Fibroblast of upper back skin (primary cell): ENCODE results near the gene NFASC.

Experiments
- DNase-seq: peaks from one replicate; pipeline ENCODE4 v3.0.0-alpha.2; 2013

NFASC gene

DNA sequence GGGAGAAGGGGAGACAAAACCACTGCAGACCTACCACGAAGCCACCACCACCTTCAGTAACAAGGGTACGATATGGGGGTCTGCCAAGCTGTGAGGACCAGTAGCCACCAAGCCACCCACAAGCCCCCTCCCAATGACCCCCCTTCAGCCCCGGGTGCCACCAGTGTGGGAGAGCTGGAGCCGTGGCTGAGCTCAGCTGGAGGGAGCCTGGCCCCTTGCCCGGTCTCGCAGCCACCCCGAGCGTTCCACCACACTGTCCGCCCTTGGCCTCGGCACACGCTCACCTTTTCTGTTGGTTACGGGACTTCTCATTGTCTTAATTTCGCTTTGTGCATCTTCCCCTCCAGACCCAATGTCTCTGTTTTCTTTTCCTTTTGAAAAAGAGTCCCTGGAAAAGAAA is 145.9 kb downstream of the NFASC start:
- DNase-seq: no peak

DNA sequence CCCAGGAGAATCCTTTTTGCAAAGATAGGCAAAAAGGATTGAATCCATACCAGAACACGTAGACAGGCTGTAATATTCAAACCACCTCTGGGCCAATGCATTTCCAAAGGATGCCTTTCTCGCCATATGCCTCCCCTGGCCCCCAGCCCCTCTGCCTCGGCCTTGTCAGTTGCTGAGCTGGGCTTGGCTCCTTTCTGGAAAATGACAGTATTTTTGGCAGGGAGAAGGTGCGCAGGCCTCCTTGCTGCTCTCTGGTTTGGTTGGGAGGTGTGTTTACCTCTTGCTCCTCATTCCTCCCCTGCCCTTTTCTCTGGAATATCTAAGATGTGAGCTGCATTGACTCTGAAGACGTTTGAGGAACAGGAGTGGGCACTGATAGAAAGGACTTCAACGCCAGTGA is 146.3 kb downstream of the NFASC start:
- DNase-seq: no peak

DNA sequence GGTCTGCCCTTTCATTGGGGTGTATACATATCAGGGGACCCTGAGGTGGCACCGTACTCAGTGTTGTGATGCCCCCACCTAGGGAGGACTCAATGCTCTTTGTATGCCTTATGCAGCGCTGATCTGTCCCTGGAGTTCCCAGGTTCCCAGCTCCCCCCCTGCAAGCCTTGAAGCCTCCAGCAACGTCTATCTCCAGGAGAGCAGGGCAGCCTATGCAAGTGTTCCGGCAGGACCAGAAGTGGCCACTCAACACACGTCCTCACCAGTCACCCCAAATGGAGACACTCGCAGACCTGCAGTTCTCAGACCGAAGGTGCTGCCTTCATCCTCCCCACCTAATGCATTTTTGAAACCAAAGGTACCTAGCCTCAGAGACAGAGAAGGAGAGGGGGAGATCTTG is 147.1 kb downstream of the NFASC start:
- no peak for DNase-seq

DNA sequence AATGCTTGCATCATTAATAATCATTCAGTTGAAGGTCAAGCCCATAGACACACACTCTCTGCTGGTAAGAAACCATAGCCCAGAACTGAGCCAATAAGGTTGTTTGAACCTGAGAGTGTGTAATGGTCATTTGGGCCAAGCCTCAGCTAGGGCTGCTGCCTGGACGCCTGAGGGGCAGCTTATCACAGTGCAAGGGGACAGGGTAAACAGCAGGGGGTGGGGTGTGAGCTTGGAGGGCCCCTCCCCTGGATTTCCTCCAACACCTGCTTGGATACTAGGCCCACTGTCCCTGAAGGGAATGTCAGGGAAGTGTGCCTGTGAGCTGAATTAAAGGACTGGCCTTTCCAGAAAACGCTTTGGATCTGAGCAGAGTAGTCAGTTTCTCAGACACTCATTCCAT is 147.7 kb downstream of the NFASC start:
- no peak for DNase-seq

DNA sequence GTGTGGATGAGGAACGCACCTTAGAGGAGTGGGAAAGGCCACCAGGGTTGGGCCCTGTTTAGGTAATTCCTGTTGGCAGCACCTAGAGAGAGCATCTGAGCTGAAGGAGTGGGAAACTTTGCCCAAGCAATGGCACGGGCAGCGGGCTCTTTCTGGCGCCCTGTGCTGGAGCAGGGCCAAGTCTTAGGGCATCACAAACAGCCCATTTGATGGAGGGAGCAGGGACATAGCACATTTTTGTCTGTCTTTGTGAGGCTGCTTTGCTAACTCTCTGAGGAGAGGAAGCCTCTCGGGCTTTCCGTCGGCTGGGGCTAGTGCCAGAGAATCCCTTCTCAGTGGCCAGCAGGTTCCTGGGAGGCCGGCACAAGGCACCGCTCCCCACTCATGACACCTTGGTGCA is 149.8 kb downstream of the NFASC start:
- DNase-seq: no peak

DNA sequence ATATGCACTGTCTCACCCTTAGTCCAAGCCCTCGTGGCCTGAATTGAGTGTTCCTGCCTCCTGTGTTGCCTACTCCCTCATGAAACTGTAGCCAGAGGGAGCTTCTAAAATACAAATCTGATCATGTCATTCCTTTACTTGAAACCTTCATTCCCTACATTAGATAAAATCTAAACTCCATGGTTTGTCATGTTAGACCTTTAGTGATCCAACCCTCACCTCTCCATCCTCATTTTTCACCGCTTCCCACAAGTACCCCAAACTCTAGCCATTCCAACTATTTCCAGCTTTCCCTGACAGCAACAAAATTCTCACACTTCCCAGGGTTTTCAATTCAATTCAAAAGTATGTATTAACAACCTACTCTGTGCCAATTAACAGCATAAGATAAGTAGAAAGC is 154.0 kb downstream of the NFASC start:
- no peak for DNase-seq

DNA sequence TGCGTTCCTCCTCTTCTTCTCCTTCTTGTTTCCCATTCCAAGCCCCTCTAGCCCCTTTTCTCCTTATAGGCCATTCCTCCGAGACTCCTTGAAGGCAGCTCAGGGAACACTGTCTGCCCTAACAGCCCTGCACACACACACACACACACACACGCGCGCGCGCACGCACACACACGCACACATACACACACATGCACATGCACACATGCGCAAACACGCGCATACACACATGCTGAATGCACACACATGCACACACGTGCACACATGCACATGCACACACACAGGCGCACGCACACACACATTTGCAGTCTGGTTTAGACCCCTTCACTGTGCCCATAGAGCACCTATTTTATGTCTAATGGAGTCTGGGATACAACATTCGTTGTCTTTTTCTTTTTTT is 154.6 kb downstream of the NFASC start:
- no peak for DNase-seq

DNA sequence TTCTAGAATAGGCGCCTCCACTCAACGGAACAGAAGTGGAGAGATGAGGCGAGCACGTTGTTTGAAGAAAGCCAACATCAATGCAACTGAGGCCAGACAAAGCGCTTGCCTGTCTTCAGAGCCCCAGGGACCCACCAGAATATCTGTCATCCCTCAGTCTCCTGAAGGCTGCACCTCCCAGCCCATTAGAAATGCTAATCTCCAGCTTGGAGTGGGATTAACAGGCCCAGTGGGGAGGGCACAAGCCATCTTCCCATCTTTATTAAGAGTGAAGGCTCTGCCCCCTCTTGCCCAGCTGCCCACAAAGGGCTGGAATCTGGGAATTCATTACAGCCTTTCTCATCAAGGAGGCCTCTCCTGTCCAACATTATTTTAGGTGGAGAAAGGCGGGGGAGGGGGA is 155.5 kb downstream of the NFASC start:
- DNase-seq: no peak

DNA sequence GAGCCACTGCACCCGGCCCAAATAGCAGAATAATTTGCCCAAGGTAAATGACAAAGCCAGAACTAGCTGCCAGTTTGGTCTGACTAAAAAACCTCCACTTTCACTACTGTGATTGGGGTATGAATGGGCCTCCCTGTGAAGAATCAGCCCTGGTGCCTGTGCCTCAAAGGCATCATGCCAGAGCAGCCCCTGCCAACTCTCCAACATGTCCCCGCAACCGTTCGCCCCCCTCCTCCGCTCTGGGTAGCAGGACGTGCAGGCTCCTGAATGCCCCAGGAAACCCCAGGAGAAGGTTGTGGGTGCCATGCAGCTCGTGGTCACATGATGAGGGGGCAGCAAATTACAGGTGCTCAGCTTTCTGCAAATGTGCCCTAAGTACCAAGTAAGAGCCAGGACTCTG is 157.7 kb downstream of the NFASC start:
- no peak for DNase-seq

DNA sequence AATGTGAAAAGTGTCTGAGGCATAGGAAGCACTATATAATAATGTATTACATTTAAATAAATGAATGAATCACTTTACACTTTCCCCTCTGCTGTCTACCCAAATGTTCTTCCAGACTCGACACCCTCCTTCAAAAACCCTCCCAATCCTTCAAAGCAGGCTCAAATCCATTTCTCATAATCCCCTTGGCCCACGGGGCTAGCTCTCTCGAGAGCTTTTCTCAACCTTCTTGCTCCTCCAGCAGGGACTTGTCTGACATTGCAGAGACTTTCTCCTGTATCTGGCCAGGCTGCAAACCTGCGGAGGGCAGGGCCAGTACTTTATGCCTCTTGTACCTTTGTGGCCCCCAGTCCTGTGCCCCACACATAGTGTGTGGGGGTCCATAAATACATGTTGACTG is 158.3 kb downstream of the NFASC start:
- DNase-seq: no peak

DNA sequence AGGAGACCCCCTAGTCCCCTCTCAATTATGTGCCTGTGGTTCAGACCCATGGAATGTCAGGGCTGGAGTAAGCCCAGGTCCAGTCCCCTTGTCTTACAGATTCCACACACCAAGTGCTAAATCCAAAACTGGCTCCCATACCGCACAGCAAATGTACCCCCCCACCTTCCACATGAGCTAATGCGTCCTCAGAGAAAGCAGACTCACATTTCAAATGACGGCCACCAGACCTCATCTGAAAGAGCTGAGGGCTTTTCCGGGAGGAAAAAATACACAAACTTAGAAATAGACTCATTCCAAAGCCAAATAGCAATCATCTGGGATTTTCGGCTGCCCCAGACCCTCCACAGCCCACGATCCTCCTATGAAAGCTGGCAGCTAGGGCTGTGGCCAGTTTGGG is 159.6 kb downstream of the NFASC start:
- no peak for DNase-seq

DNA sequence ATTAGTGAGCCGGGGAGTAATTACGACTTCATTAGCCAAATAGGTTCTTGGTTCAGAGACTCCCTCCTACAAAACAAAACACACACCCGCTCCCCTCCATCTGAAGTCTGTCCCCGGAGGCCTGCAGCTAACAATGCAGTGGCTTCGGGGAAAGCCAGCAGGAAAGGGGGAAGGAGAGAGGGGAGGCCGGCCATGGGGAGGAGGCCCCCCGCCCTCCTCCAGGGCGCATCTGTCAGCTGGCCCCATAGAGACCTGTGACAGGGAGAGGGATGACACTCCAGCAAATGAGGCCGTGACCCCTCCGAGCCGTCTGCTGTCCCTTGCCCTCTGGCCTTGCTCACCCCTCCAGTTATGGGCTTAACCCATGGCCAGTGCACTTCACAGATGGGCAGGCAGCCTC is 160.2 kb downstream of the NFASC start:
- DNase-seq: no peak

DNA sequence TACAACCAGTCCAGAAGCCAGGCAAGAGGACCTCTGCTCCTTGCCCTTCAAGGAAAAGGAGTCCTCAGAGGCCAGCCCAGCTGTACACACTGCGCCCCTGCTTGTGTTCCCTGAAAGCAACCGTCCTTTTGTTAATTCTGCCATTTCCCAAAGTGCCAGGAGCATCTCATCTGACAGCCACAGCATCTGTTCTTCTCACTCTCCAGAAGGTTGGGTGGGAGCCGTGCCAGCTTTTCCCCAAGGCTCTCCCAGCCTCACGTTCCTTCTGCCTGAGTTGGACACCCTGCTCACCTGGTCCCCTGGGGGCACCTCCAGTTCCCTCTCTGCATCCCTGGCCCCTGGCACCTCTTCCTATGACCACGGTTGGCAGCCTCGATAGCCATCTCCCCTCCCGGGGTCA is 161.8 kb downstream of the NFASC start:
- no peak for DNase-seq

DNA sequence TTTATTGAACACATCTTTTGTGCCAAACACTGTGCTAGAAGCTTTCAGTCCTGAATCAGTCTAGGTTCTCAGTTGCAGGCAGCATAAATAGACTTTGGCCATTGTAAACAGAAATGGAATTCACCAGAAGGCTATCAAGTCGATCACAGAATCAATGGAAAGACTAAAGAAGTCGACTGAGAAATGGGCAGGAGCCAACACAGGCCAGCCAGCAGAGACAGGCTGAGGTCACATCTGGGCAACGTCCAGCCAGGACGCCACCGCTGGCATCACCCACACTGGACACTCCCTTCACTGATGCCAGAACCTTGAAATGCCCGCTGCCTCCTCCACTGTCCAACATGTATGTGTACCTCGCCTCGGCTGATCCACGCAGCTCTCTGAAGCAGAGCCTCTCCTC is 166.9 kb downstream of the NFASC start:
- no peak for DNase-seq

DNA sequence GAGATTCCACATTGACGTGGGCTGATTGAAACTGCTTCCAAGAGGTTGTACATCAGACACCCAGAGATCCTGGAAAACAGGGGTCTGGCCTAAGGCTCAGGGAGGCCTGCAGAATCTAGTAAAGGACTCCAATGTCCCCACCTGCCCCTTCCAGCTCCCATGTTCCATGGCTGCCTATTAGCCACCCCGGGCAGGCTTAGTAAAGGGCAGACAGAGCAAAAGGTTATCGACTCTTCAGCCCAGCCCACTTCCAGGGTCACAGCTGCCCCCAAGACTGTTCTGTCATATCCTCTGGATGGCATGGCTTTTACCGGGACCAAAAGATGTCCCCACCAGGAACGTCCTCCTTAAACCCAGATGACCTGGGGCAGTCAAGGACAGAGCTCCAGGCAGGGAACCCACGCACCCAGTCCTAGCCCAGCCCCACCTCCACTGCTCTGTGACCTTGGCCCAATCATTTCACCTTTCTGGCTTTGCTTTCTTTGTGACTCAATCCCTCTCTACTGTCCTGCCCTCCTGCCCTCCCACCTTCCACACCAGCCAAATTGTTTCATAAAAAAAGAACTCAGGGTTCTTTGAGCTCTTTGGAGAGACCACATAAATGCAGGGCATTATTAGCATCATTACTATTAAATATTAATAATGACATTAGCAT is 167.6 kb downstream of the NFASC start:
- no peak for DNase-seq

DNA sequence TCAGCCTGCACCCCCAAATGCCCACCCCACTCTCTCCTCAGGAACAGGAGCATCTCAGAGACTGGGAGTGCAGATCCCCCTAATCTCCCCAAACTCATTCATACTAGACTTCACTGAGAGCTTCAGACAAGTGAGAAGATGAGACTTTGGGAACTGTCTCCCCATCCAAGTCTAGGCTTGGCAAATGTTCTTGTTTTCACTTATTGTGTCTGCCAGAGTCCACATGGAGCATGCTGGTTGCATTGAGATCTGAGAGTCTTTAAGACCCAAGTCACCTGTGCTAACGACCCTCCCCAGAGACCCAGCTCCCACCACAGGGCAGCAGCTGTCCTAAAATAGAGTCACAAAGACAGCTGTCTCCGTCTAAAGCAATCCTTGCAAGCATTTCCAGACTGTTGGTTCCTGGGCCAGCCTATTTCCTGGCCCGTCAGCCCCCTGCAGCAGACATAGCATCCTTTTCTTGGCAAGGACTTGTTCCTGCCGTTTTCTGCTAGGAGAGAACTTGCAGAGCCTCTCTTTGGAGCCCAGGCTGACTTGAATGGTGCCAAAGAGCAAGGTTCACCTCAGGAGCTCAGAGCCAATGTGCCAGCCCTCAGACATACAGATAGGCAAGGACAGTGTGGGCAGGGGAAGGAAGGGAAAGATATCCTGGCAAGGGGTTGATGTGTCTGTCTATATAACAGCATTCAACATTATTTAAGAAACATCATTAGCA is 170.5 kb downstream of the NFASC start:
- no peak for DNase-seq

DNA sequence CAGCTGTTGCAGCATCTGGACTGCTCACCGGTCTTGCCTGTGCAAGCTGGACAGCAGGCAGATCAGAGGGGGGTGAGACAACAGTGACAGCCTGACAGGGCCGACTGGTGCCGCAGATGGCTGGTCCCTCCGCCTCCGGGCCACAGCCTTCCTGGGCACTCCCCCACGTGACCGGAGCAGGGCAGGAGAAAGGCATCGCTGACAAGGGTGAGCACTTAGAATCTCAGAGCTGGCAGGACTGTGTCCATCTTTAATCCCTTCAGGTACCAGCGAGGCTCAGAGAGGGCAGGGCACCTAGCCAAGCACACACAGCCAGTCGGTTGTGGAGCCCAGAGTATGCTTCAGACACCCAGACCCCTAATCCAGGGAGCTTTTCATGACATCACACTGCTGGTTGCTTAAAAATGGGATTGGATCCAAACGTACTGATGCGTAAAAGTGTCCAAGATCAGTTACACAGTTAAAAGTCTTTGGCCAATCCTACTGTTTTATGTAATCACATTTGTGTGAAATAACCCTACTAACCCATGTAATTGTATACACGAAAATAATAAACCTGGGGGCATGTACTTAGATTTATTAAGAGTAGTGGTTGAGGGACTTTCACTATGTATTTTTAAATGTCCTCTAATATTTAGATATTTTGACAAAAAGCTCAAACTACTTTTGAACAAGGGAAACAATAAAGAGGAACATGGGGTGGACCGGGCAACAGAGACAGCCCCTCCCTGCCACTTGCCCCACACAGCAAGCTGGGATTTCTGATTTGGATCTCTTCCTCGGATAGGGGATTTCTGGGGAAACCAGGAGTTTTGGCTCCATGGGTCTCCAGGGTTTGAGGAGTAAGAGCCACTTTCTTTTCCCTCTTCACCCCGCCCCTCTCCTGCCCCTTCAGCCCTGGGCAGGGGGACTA is 171.6 kb downstream of the NFASC start:
- DNase-seq: no peak

DNA sequence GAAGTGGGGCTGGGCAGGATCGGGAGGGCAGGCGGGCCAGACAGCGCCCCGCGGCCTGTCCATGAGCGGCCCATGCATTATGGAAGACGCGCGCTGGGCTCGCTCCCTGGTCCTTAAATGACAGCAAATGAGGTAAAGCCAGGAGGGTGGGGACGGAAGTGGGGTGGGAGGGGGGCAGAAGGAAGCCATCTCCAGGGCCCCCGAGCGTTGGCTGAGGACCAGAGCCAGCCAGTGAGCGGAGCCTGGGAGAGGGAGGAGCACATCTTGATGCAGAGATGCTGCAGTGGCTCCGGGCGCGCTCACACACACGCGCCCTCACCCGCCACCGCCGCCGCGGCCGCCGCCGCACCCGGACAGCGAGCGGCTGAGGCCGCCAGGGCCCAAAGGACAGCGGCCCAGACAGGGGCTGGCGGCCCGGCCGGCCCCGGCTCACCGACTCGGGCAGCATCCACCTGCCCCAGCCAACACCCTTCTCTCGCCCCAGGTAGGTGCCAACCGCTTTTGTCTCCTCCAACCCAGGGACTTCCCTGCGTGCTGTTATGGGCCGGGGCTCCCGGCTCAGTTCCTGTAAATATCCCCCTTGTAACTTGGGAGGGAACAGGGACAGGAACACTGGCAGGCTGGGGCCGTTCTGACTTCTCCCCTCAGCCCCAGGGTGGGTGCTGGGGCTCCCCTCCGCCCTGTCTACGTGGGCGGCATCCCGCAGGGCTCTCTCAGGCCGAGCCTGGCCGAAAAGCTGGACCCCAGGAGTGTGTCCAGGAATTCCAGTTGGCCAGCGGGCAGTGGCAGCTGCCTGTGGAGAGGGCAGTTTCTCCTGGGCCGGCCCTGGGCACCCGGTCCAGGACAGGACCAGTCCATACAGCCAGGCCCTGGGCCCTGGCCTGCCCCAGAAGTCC is 172.5 kb downstream of the NFASC start, which contains the start of gene CNTN2:
Gene CNTN2, plus strand, starts transcription at position 302 of the 896 bp plus-strand sequence. CDS start 9,974 bp downstream, outside the sequence.
- DNase-seq: no peak

DNA sequence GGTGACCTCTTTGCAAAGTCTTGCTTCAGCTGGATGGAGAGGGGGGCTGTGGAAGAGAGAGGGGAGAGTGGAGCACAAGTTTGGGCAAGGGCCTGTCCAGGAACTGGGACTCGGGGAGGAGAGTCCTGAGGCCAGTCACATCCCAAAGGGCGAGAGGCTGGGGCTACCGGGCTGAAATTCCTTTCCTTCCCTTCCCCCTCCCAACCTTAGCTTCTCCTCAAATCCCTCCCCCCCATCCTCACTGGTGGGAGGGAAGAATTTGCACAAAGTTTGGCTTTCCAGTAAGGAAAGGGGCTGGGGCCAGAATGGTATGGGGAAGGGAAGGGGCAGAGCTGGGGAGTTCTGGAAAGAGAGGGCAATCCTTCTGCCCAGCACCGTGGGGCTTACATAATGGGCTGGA is 173.2 kb downstream of the NFASC start:
- no peak for DNase-seq

DNA sequence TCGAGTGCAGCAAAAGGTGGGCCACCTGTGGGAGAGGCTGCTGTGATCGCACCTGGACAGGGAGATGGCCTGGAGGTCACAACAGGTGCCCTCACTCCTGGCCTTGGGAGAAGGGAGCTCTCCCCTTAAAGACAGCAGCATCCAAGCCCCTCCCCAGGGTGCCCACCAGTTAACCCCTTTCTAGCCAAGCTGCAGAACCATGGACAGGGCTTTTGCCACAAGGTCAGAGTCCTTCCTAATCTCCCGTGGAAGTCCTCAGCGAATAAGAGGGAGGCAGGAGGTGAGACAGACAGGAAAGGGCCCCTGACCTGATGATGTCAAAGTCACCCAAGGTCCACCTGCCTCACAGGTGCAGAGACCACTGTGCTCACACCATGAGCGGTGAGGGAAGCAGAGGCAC is 174.1 kb downstream of the NFASC start:
- DNase-seq: no peak

DNA sequence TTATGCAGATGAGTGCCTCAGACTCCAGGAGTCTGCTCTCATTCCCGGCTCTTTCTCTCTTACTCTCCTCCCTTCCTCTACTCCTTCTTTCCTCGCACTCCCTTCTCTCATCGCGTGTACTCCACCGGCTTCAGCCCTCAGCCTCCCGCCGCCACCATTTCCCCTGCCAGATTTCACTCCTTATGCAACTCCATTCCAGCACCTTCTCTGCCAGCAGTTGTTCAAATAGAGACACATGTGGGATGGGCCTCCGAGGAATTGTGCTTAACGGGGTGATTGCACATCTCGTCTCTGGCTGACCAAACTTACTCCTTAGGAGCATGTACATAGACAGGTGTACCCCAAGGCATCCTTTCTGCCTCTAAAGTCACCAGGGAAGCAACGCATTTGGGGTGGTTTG is 174.5 kb downstream of the NFASC start:
- no peak for DNase-seq

DNA sequence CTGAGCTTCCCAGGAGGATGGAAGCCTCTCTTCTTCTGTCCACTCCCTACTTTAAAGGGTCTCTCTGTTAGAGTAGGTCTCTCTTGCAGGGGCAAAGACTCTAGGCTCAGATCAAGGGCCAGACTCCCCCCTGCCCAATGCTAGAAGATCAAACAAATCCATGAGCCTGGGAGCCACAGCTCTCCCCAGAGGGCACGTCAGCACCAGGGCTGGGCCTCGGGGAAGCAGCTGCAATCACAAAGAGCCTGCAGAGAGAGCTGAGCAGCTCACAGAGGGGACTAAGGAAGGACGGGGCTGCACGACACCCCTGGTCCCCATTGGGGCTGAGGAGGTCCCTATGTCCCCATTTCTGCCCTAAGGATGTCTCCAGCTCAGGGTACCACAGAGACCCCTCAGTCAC is 176.2 kb downstream of the NFASC start:
- DNase-seq: no peak

DNA sequence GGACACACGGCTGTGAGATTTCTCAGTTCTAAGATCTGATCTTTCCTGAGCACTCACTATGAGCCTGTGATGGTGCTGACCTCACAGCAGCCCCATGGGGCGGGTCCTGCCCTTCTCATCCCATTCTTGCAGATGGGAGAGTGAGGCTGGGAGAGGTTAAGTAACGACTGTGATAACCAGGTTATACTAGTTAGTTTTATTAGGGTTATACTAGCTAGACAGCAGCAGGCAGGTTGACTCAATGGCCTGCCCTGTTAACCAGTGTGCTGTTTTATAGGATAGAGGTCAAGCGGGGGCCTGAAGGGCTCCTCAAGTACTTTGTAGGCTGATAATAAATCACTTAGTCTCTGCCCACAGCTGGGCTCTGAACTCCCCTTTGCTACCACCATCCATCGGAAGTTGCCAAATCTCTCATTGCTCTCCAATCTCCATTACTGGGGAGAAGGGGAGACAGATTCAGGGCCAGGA is 177.1 kb downstream of the NFASC start:
- no peak for DNase-seq
